ENCODE results near the gene PRKAA1.
A peak's percentile ranks its signal among the peaks of the same experiment; 100 is the strongest.
"Not testable (repeated sequence)": the region's sequence is repeated elsewhere in the genome, so short reads cannot be mapped to it uniquely, and the experiment has no call there.

The PRKAA1 gene

GRCh38 chr5:40746703-40747102 is 51.5 kb downstream of the PRKAA1 start:
- DNase-seq: no peak
- in situ Hi-C loops (cut with HindIII; ENCODE audit: low pct_ligation_motif_present, low pct_unique_long_range_greater_than_20kb, low sequenced_read_pairs): no loop called here

- no peak for DNase-seq
- in situ Hi-C loops (cut with HindIII; ENCODE audit: low pct_ligation_motif_present, low pct_unique_long_range_greater_than_20kb, low sequenced_read_pairs): no loop called here
Measured at GRCh38 chr5:40743771-40744170, 54.4 kb downstream of the PRKAA1 start.

- in situ Hi-C loops (cut with HindIII; ENCODE audit: low pct_ligation_motif_present, low pct_unique_long_range_greater_than_20kb, low sequenced_read_pairs): no loop called here
- DNase-seq: no peak
Measured at GRCh38 chr5:40738502-40738901, 59.7 kb downstream of the PRKAA1 start.

GRCh38 chr5:40736103-40736875 is 61.9 kb downstream of the PRKAA1 start:
- in situ Hi-C loops (cut with HindIII; ENCODE audit: low pct_ligation_motif_present, low pct_unique_long_range_greater_than_20kb, low sequenced_read_pairs): no loop called here

GRCh38 chr5:40735609-40736008 is 62.6 kb downstream of the PRKAA1 start:
- in situ Hi-C loops (cut with HindIII; ENCODE audit: low pct_ligation_motif_present, low pct_unique_long_range_greater_than_20kb, low sequenced_read_pairs): no loop called here

More at GRCh38 chr5:40736103-40736875, 61.9 kb downstream of the PRKAA1 start:
- peak; percentile 52 for DNase-seq

GRCh38 chr5:40734986-40735385 is 63.2 kb downstream of the PRKAA1 start:
- in situ Hi-C loops (cut with HindIII; ENCODE audit: low pct_ligation_motif_present, low pct_unique_long_range_greater_than_20kb, low sequenced_read_pairs): no loop called here
- DNase-seq: no peak

More at GRCh38 chr5:40735609-40736008, 62.6 kb downstream of the PRKAA1 start:
- DNase-seq: no peak

GRCh38 chr5:40733879-40734563 is 64.2 kb downstream of the PRKAA1 start:
- in situ Hi-C loops (cut with HindIII; ENCODE audit: low pct_ligation_motif_present, low pct_unique_long_range_greater_than_20kb, low sequenced_read_pairs): no loop called here
- DNase-seq: no peak

- in situ Hi-C loops (cut with HindIII; ENCODE audit: low pct_ligation_motif_present, low pct_unique_long_range_greater_than_20kb, low sequenced_read_pairs): no loop called here
- DNase-seq: no peak
Measured at GRCh38 chr5:40733434-40733833, 64.7 kb downstream of the PRKAA1 start.

- DNase-seq; in situ Hi-C loops (cut with HindIII; ENCODE audit: low pct_ligation_motif_present, low pct_unique_long_range_greater_than_20kb, low sequenced_read_pairs): not testable (repeated sequence)
Measured at GRCh38 chr5:40722497-40722911, 75.7 kb downstream of the PRKAA1 start.

- no peak for DNase-seq
- in situ Hi-C loops (cut with HindIII; ENCODE audit: low pct_ligation_motif_present, low pct_unique_long_range_greater_than_20kb, low sequenced_read_pairs): no loop called here
Measured at GRCh38 chr5:40720069-40720468, 78.1 kb downstream of the PRKAA1 start.

- in situ Hi-C loops (cut with HindIII; ENCODE audit: low pct_ligation_motif_present, low pct_unique_long_range_greater_than_20kb, low sequenced_read_pairs): no loop called here
- no peak for DNase-seq
Measured at GRCh38 chr5:40717281-40717680, 80.9 kb downstream of the PRKAA1 start.

- DNase-seq: no peak
- in situ Hi-C loops (cut with HindIII; ENCODE audit: low pct_ligation_motif_present, low pct_unique_long_range_greater_than_20kb, low sequenced_read_pairs): no loop called here
Measured at GRCh38 chr5:40716590-40716989, 81.6 kb downstream of the PRKAA1 start.

- peak; percentile 13 for DNase-seq
Measured at GRCh38 chr5:40716000-40716399, 82.2 kb downstream of the PRKAA1 start.

GRCh38 chr5:40714001-40714400 is 84.2 kb downstream of the PRKAA1 start:
- no peak for DNase-seq
- in situ Hi-C loops (cut with HindIII; ENCODE audit: low pct_ligation_motif_present, low pct_unique_long_range_greater_than_20kb, low sequenced_read_pairs): no loop called here

More at GRCh38 chr5:40716000-40716399, 82.2 kb downstream of the PRKAA1 start:
- in situ Hi-C loops (cut with HindIII; ENCODE audit: low pct_ligation_motif_present, low pct_unique_long_range_greater_than_20kb, low sequenced_read_pairs): no loop called here

- DNase-seq; in situ Hi-C loops (cut with HindIII; ENCODE audit: low pct_ligation_motif_present, low pct_unique_long_range_greater_than_20kb, low sequenced_read_pairs): not testable (repeated sequence)
Measured at GRCh38 chr5:40710575-40710974, 87.6 kb downstream of the PRKAA1 start.

Measured in ACHN (cell line).